Activated gamma-delta T cell (primary cell): Measurements from ENCODE around the gene DNAJC7.
"Not testable (repeated sequence)": the region's sequence is repeated elsewhere in the genome, so short reads cannot be mapped to it uniquely, and the experiment has no call there.

Experiments used
- DNase-seq: peaks from one replicate; lab custom pipeline; 2025; lab: John Stamatoyannopoulos, UW

DNAJC7 gene

DNA sequence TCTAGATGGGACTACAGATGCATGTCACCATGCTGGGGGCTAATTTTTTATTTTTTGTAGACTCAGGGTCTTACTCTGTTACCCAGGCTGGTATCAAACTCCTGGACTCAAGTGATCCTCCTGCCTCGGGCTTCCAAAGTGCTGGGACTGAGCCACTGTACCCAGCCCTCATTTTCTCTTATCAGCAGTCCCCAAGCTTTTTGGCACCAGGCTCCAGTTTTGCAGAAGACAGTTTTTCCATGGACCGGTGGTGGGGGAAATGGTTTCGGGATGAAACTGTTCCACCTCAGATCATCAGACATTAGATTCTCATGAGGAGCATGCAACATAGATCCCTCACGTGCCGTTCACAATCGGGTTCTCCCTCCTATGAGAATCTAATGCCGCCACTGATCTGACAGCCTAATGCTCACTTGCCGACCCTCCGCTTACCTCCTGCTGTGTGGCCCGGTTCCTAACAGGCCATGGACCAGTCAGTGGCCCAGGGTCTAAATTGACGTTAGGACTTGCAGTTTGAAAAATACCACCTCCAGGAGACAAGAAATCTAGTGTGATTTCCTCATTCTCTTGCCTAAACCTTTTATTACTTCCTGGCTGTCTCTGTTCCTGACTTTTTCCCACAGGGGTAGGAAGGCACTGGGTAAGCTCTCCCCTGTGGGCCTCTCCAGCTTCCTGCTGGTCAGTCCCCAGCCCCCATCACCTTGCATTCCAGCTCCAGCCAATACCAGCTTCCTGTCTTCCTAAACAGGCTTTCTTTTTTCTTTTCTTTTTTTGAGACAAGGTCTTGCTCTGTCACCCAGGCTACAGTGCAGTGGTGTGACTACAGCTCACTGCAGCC, 60.0 kb downstream of the DNAJC7 start:
- no peak for DNase-seq

DNA sequence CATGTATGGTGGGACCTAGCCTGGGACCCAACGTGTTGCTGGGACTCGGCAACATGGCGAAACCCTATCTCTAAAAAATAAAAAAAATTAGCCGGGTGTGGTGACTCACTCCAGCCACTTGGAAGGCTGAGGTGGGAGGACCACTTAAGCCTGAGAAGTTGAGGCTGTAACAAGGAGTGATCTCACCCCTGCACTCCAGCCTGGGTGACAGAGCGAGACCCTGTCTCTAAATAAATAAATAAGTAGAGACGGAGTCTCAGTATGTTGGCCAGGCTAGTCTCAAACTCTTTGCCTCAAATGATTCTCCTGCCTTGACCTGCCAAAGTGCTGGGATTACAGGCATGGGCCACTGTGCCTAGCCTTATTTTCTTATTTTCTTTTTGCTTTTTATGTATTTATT, 60.7 kb downstream of the DNAJC7 start:
- DNase-seq: no peak

DNA sequence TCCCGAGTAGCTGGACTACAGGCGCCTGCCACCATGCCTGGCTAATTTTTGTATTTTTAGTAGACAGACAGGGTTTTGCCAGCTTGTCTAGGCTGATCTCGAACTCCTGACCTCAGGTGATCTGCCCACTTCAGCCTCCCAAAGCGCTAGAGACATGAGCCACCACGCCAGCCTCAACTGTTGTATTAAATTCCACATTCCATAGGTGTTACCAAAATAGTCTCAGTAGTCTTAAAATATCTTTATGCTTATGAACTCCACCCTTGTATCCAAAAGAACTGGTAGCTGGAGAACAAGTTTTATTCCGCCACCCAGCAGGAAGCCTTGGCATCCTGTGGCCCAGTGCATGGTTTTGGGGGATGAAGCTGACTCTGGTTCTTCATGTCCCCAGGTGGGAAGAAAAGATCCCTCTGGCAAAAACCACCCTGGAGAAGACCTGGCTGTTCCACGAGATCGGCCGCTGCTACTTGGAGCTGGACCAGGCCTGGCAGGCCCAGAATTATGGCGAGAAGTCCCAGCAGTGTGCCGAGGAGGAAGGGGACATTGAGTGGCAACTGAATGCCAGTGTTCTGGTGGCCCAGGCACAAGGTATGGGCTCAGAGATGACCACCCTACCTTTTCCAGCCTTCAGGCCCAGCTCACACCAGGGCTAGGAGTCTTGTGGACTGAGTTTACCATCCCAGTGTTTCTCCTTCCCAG, 68.3 kb downstream of the DNAJC7 start:
- no peak for DNase-seq

DNA sequence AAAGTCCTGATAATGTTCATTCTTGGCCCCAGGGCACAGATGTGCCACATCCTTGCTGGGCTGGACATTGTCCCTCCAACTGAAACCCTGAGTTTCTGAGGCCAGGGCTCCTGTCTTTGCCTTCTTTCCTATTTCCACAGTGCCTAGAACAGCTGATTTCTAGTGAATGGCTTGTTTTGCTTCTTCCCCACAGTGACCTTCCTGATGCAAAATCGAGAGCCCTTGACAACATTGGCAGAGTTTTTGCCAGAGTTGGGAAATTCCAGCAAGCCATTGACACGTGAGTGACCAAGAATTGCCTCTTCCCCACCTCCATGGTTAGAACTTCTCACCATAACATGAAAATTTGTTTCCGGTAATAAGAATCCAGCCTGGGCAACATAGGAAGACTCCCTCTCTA, 72.3 kb downstream of the DNAJC7 start:
- DNase-seq: no peak

DNA sequence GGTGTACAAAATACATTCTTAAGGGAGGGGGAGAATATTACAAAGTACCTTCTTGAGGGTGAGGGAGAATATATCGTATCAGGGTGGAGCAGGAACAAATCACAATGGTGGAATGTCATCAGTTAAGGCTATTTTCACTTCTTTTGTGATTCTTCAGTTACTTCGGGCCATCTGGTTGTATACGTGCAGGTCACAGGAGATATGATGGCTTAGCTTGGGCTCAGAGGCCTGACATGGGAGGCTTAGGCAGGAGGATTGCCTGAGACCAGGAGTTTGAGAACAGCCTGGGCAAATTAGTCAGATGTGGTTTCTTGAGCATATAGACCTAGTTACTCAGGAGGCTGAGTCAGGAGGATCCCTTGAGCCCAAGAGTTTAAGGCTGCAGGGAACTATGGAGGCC, 73.7 kb downstream of the DNAJC7 start:
- DNase-seq: no peak

DNA sequence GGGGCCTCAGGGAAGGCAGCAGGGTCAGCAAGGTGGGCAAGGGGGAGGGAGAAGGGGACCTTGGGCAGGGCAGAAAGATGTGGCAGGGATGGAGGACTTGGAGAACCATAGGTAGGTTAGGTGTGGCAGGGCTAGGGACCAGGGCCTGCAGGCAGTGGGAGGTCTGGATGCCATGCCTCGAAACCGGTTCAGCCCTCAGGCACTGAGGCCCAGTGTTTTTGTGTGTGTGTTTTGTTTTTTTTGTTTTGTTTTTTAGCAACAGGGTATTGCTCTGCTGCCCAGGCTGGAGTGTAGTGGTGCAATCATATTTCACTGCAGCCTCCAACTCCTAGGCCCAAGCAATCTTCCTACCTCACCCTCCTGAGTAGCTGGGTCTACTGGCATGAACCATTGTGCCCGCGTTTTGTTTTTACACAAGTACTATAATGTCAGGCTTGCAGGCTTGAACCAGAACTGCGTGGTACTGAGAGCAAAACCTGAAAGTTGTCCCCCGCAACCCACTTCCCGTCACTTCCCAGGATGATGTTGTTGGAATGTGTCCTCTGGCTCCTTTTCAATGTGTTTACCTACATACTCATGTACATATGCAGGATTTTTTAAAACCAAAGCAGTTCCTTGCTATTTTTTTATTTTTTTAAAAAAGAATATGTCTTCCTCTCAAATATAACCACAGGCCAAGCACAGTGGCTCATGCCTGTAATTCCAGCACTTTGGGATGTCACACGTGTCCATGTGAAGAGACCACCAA, 74.4 kb downstream of the DNAJC7 start:
- no peak for DNase-seq

DNA sequence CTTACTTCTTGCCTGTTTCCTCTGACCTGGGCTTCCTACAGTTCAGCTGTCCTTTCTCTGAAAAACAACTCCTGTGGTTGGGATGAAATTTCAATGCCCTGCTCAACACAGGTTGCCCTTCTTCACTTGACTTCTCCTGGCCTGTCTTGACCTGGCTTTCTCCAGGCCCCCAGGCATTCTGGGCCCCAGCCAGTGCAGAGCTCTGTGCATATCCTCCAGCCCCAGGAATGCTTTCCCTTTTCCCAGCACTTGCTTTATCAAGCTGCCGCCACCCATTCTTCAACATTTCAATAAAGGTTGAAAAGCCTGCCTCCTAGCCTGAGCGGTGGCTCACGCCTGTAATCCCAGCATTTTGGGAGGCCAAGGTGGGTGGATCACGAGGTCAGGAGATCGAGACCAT, 76.1 kb downstream of the DNAJC7 start:
- DNase-seq: no peak

DNA sequence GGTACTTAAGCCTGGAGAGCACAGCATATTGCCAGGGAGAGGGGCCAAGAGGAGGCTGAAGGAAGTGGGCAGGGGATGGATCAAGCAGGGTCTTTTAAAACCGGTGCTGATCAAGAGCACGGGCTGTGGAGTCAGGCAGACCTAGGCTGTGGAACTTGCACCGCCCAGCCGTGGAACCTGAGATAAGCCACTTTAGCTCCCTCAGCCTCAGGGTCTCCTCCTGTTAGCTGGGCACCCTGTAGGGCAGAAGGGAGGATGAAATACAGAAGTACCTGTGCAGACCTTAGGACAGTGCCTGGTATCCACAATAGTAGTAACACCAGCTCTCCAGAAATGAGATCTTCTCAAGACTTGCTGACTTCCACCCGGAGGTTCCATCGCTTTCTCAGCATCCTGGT, 77.5 kb downstream of the DNAJC7 start:
- no peak for DNase-seq

DNA sequence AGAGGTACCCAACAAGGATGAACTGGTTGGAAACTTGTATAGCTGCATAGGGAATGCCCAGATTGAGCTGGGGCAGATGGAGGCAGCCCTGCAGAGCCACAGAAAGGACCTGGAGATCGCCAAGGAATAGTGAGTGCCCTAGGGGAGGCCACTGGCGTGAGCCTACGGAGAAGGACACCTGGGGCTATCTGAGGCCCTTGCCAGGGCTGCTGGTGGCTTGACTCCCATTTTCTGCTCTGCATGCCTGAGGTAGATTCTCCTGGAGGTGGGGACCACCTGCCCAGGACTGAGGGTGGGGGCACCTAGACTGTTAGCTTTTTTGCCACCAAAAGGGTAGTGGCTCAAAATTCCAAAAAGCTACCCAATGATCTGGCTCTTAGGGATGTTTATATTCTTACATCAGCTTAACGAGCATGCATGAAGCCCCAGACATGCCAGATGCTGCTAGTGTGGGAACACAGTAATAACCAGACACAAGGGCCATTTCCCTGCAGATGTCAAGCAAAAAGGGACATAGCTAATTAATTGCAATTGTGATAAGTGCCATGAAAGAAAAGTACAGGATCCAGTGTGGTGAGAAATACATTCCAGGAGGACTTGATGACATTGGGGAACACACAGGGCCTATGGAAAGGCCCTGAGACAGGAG, 78.1 kb downstream of the DNAJC7 start:
- DNase-seq: no peak

DNA sequence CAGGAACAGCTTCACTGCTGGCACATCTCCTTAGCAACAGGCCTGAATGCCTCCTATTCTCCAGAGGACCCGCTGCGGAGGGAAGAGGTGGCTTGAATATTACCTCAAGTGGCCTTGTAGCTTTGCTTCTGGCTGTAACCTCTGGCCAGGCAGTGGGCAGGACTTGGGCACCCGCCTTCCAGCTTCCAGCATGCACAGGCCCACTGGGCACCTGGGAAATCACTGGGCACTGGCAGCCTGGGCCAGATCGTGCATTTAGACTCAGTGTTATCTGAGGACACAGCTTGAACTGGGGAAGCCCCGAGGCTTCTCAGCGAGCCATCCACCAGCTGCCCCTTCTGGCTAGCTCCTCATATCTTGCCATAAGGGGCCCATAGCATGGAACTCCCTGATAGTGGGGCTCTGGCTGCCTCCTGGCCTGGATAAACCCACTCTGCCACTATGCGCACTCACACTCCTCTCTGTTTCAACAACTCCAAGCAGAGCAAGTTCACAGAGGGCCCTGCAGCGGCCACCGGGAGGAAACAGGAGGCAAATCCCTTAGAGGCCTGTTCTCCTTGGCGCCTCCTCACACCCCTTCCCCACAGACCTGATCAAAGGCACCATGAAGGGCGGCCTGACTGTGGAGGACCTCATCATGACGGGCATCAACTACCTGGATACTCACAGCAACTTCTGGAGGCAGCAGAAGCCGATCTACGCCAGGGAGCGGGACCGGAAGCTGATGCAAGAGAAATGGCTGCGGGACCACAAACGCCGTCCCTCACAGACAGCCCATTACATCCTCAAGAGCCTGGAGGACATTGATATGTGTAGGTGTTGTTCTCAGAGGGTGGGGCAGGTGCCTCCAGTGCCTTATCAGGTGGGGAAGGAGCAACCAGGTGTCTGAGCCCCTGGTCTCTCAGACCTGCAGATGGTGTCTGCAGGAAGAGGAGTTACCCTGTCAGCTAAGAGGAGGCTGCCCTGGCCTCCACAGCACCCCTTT, 79.0 kb downstream of the DNAJC7 start:
- DNase-seq: no peak

DNA sequence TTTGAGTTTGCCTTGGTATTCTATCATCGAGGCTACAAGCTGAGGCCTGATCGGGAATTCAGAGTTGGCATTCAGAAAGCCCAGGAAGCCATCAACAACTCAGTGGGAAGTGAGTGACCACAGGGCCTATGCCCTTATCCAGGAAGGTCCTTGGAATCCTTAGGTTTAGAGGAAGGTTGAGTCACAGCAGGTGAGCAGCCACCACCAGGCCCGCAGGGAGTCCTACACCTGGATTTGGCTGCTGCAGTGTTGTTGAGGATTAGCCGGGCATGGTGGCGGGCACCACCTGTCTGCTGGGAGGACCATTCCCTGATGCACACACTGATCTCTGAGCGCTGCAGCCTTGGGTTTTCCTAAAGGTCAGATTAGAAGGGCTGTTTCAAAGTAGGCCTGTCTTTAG, 81.6 kb downstream of the DNAJC7 start:
- no peak for DNase-seq

DNA sequence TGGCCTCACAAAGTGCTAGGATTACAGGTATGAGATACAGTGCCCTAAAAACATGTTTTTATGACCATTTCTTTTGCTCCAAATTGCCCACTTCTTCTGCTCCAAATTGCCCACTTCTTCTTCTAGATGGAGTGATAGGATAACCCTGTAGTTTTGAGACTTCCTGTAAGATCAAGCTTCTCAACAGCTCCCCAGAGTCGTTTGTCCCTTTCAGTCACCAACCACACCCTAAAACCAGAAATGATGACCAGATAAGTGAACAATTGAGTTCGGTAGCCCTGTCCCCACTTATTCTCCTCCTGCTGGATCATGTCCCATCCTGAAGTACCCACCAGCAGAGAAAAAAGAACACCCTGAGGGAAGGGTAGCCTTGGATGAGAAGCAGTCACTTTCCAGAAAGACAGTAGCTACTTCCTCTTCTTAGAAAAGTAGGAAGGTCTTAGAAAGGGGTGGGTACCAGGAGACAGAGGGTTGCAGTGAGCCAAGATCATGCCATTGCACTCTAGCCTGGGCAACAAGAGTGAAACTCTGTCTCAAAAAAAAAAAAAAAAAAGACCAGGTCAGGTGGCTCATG, 84.3 kb downstream of the DNAJC7 start:
- no peak for DNase-seq

DNA sequence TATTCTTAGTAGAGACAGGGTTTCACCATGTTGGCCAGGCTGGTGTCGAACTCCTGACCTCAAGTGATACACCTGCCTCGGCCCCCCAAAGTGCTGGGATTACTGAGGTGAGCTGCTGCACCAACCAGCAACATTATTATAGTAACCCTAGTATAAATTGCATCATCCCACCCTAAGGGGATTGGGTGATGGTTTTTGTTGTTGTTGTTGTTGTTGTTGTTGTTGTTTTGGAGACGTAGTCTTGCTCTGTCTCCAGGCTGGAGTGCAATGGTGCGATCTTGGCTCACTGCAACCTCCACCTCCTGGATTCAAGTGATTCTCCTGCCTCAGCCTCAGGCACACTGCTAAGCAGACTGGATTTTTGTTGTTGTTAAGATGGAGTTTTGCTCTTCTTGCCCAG, 85.5 kb downstream of the DNAJC7 start:
- DNase-seq: not testable (repeated sequence)

DNA sequence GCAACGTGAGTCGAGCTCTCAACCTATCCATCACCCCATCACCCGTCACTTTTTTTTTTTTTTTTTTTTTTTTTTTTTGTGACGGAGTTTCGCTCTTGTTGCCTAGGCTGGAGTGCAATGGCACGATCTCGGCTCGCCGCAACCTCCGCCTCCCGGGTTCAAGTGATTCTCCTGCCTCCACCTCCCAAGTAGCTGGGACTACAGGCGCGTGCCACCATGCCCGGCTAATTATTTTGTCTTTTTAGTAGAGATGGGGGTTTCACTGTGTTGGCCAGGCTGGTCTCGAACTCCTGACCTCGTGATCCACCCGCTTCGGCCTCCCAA, 86.4 kb downstream of the DNAJC7 start:
- DNase-seq: not testable (repeated sequence)

DNA sequence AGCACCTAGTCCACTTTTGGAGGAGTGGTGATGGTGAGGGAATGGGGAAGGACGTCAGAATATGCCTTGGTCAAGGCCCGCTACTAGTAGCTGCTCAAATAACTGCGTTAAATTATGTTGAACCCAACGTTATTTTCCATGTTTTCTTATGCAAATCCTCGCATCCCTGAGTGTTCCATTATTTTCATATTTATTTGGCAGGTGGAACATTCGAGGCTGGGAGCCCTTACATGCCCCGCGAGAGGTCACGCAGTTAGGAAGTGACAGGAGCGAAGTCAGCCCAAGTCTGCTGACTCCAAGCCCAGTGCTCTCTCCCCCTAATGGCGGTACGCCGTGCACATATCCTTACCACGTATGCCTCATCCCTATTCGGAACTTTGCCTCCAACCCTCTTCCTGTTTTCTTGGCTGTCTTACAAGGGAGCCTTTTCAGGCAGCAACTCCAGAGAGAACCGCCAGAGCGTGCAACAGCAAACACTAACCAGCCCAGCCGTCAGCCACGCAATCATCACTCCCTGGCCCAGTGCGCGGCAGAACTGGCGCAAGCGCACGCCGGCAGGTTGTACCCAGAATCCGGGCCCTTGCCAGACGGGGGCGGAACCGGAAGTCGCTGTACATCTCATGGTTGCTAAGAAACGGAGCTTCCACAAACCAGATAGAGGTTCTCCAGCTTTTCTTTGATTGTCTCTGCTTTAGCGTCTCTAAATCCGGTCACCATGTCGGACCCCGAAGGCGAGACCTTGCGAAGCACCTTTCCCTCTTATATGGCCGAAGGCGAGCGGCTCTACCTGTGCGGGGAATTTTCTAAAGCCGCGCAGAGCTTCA, 87.0 kb downstream of the DNAJC7 start, which contains the start of gene ODAD4:
TSS of gene ODAD4 (plus strand) at position 609 of the 824 bp plus-strand sequence. CDS start at position 716, 107 bp downstream.
- peak; percentile 88 for DNase-seq

DNA sequence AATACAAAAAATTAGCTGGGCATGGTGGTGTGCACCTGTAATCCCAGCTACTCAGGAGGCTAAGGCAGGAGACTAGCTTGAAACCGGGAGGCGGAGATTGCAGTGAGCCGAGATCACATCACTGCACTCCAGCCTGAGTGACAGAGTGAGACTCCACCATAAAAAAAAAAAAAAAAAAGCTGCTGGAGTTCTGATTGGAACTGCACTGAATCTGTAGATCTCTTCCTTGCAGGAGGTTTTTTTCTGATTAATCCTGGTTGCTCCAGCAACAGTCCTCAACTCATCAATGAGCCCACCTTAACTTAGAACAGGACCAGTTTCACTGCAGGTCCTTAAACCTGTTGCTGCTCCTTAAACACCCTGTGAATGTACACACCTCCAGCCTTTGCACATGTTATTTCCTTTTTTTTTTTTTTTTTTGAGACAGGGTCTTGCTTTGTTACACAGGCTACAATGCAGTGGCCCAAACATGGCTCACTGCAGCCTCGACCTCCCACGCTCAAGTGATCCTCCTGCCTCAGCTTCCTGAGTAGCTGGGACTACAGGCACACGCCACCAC, 88.5 kb downstream of the DNAJC7 start:
- DNase-seq: no peak
